Mucosa of descending colon (tissue), 3 donors: ENCODE data around the gene USP36. TPM values are rescaled to one million over a fixed set of nuclear protein-coding genes. Genes with fewer than 3 reads are reported as not detected.

Experiments used
- ATAC-seq: fragments of 200-7000 bp; cut with Tn5 transposase; one replicate; pipeline ENCODE4 v1.9.1; 2020; ENCODE audit warnings: mild to moderate bottlenecking, moderate library complexity
- DNase-seq, 3 donors: peaks; one replicate each; pipeline ENCODE4 v3.0.0-alpha.2; 2020
- H3K36me3 ChIP-seq: fragments of 200-600 bp; one replicate; pipeline ENCODE4 v1.8.0; 2021; ENCODE audit warnings: low read depth, mild to moderate bottlenecking
- H3K4me1 ChIP-seq: fragments of 200-600 bp; one replicate; pipeline ENCODE4 v1.8.0; 2021; ENCODE audit warnings: low read depth, mild to moderate bottlenecking
- H3K4me3 ChIP-seq: fragments of 200-600 bp; one replicate; pipeline ENCODE4 v1.8.0; 2021; ENCODE audit warnings: mild to moderate bottlenecking
- H3K9me3 ChIP-seq: fragments of 200-600 bp; one replicate; pipeline ENCODE4 v1.8.0; 2021; ENCODE audit warnings: mild to moderate bottlenecking
- CTCF ChIP-seq: fragments of 200-600 bp; IDR thresholded peaks from one replicate; pipeline ENCODE4 v1.8.0; 2022; ENCODE audit warnings: antibody characterized with exemption, mild to moderate bottlenecking
- intact Hi-C, 2 donors: fragments of 100-400 bp; cut with DNase I in 1 of 2; cut with micrococcal nuclease in 1 of 2; formaldehyde crosslinking; loops; one replicate each; pipeline versions ENCODE4 v1.11.0 to v1.11.1; 2022; cut with DNase I, micrococcal nuclease
- total RNA-seq, 3 donors: library from RNA; stranded (reverse); fragmentation: NEBNext Ultra II Directional in 2 of 3; extraction: Animal tissue kit (Norgen Biotek cat#: 25700) in 2 of 3; gene quantifications; one replicate each; pipeline versions ENCODE4 v1.2.1 to v1.2.4, GENCODE V29; 2021 to 2023
- donor health status: DM: no; HTN: no; CAD: no; lungs with moderate emphysema.
- donor health status: DM: no; HTN: no; CAD: no.
- donor health status: DM: no; HTN: yes; CAD: no.

The USP36 gene
- total RNA-seq, 3 donors from 2014 or later: 36.0 to 67.7 (median 41.4) TPM

DNA sequence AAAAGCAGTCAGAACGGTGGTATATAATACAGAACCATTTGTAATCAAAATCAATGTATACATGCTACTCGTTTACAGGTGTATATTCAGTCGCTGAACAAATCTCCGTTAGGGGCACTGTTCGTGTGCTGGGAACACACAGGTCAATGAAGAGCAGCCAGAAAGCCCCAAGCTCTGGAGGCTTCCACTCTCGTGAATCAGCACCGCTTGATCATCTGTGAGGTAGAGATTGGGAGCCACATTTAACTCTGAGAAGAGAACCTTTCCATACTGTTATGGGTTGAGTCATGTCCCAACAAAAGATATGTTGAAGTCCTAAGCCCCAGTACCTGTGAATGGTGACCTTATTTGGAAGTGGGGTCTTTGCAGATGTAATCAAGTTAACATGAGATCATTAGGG lies 53.2 kb downstream of the USP36 start:
- no peak for TF ChIP-seq CTCF
- Histone ChIP-seq H3K36me3 (no peaks in the 10 kb centered on the region), H3K9me3 (no peaks in the 10 kb centered on the region), H3K4me3 (no peak overlapping the region), H3K4me1 (peaks cover 29% of the 10 kb centered on the region)
- ATAC-seq (no peak), DNase-seq (no peak)
- intact Hi-C loops: no loop called here

- ATAC-seq (no peak), DNase-seq (no peak)
- Histone ChIP-seq H3K9me3 (no peaks in the 10 kb centered on the region), H3K4me3 (no peak overlapping the region), H3K36me3 (no peaks in the 10 kb centered on the region), H3K4me1 (peaks cover 29% of the 10 kb centered on the region)
- intact Hi-C loops: no loop called here
- TF ChIP-seq CTCF: no peak
These were observed 55.0 kb downstream of the USP36 start for GRCh38 chr17:78785663-78786057.

- H3K4me1 ChIP-seq: peaks cover 31% of the 10 kb centered on the region
- intact Hi-C loops: no loop called here
- no peak for ATAC-seq
- no peak for TF ChIP-seq CTCF
- H3K9me3 ChIP-seq: no peaks in the 10 kb centered on the region
- H3K4me3 ChIP-seq: no peak overlapping the region
- no peaks in the 10 kb centered on the region for H3K36me3 ChIP-seq
- no peak for DNase-seq
These were observed 55.5 kb downstream of the USP36 start for GRCh38 chr17:78785011-78785662.

DNA sequence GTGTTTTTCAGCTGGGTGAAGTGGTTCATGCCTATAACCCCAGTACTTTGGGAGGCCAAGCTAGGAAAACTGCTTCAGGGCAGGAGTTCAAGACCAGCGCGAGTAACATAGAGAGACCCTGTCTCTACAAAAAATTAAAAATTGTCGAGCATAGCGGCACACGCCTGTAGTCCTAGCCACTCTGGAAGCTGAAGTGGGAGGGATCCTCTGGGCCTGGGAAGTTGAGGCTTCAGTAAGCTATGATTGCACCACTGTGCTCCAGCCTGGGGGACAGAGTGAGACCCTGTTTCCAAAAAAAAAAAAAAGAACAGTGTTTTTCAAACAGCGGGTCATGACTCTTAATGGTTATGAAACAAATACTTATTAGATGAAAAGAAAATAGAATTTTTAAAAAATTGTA lies 56.3 kb downstream of the USP36 start:
- DNase-seq (no peak), ATAC-seq (no peak)
- Histone ChIP-seq H3K4me3 (no peak overlapping the region), H3K36me3 (no peaks in the 10 kb centered on the region), H3K9me3 (no peaks in the 10 kb centered on the region), H3K4me1 (peaks cover 29% of the 10 kb centered on the region)
- no peak for TF ChIP-seq CTCF
- intact Hi-C loops: no loop called here

DNA sequence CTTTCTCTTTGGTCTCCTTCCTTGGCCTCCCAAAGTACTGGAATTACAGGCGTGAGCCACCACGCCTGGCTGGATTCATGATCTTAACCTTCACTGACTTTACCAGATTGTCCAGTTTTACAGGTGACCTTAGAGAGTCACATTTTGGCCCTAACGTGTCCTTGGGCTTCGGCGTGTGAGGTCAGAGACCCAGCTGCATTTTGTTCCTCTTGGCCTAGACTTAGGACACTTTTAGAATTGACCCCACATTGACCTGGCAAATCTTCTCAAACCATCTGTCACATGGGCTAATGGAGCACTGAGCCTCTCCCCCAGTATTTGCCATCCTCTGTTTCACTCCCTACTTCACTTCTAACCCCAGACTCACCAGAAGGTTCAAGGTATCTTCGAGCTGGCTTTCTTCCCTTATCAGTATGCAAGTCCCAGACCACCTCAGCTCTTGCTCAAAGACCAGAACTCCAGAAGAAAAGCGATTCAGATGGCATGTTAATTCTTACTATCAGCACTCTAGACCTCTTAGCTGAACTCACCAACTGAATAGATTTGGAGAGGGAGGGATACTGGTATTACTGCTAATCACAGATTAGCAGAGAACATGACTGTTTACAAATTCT lies 56.8 kb downstream of the USP36 start:
- H3K4me3 ChIP-seq: no peak overlapping the region
- H3K9me3 ChIP-seq: no peaks in the 10 kb centered on the region
- ATAC-seq (no peak), DNase-seq (no peak)
- TF ChIP-seq CTCF: no peak
- H3K36me3 ChIP-seq: no peaks in the 10 kb centered on the region
- intact Hi-C loops: no loop called here
- peaks cover 26% of the 10 kb centered on the region for H3K4me1 ChIP-seq
